Vagina (tissue), 2 donors: ENCODE data around the gene SCYGR1.

Experiments used
- POLR2A ChIP-seq, 2 donors: fragments of 450-650 bp; IDR thresholded peaks; one replicate each; pipeline ENCODE4 v1.6.1; 2017; ENCODE audit warnings: antibody characterized with exemption in 2 of 2, mild to moderate bottlenecking in 2 of 2, moderate library complexity in 2 of 2
- TF ChIP-seq, protein P1 (sequence below), 3 experiments: fragments of 450-650 bp in 2 of 3; fragments of 200-600 bp in 1 of 3; sonication (generic) in 1 of 3; IDR thresholded peaks; one replicate each; pipeline ENCODE4 v1.5.1; 2017 to 2019; ENCODE audit warnings: antibody characterized with exemption in 3 of 3, mild to moderate bottlenecking in 2 of 3, moderate library complexity in 2 of 3

DNA sequence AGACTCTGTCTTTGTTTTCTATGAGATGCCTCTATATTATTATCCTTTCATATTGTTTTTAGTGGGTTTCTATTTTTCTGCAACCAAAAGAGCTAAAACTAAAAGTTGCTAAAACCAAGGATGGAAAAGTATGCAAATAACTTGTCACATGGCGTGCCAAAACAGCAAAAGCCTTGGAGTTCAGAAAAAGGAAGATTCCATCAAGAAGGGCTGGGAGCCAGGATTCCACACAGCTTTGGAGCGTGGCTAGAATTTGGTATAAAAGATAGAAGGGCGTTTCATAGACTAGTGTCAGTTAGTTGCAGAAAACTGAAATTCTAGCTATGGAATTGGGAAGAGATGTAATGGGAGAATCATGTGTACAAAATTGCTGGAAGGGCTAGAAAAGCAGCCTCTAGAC is 4.1 kb downstream of the SCYGR1 start:
- TF ChIP-seq POLR2A (IDR thresholded peaks at IDR 0.05), result no peak
- TF ChIP-seq, protein P1, sequence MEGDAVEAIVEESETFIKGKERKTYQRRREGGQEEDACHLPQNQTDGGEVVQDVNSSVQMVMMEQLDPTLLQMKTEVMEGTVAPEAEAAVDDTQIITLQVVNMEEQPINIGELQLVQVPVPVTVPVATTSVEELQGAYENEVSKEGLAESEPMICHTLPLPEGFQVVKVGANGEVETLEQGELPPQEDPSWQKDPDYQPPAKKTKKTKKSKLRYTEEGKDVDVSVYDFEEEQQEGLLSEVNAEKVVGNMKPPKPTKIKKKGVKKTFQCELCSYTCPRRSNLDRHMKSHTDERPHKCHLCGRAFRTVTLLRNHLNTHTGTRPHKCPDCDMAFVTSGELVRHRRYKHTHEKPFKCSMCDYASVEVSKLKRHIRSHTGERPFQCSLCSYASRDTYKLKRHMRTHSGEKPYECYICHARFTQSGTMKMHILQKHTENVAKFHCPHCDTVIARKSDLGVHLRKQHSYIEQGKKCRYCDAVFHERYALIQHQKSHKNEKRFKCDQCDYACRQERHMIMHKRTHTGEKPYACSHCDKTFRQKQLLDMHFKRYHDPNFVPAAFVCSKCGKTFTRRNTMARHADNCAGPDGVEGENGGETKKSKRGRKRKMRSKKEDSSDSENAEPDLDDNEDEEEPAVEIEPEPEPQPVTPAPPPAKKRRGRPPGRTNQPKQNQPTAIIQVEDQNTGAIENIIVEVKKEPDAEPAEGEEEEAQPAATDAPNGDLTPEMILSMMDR (IDR thresholded peaks at IDR 0.05), result no peak
